ENCODE data around the gene ATG16L2.
"Not testable (repeated sequence)": the region's sequence is repeated elsewhere in the genome, so short reads cannot be mapped to it uniquely, and the experiment has no call there.

The ATG16L2 gene

DNA sequence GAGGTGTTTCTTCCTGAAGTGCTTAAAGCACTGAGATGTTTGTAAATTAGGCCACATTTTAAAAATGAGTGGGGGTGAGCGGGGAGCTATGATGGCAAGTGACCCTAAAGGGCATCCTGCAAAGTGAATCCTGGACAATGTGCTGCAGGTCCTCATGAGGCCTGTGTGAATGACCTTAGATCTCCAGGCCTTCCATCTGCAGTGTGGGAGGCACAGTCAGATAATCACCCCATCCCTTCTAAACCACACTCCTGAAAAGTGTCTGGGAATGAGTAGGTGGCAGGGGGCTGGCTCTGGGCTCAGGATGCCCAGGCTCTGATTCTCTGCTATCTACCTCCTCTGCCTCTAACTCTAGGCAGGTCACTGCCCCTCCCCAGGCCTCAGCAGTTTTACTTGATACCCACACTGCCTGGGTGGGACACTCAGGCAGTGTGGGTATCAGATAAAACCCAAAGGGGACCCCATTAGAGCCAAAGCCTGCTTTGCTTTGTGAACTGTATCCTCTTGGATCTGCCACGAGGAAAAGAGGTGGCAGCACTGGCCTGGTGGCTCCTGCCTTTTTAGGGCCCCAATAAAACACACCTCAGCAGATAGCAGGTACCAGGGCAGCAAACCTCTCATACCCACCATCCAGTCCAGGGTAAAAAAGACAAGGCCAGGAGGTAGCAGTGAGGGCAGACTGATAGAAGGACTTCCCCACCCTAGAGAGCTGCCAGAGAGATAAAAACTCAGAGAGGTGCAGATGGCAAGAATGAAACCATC is 30.9 kb upstream of the ATG16L2 start:
- TF ChIP-seq GATA1 (IDR thresholded peaks at IDR 0.05; ENCODE audit: low read depth, low read length) (no peak), POLR2A (IDR thresholded peaks at IDR 0.05; ENCODE audit: low read length) (no peak)
- no peak for DNase-seq

GRCh38 chr11:72784662-72785061 is 29.5 kb upstream of the ATG16L2 start:
- no peak for DNase-seq
- no peak for TF ChIP-seq POLR2A (IDR thresholded peaks at IDR 0.05; ENCODE audit: low read length)
- no peak for TF ChIP-seq GATA1 (IDR thresholded peaks at IDR 0.05; ENCODE audit: low read depth, low read length)

DNA sequence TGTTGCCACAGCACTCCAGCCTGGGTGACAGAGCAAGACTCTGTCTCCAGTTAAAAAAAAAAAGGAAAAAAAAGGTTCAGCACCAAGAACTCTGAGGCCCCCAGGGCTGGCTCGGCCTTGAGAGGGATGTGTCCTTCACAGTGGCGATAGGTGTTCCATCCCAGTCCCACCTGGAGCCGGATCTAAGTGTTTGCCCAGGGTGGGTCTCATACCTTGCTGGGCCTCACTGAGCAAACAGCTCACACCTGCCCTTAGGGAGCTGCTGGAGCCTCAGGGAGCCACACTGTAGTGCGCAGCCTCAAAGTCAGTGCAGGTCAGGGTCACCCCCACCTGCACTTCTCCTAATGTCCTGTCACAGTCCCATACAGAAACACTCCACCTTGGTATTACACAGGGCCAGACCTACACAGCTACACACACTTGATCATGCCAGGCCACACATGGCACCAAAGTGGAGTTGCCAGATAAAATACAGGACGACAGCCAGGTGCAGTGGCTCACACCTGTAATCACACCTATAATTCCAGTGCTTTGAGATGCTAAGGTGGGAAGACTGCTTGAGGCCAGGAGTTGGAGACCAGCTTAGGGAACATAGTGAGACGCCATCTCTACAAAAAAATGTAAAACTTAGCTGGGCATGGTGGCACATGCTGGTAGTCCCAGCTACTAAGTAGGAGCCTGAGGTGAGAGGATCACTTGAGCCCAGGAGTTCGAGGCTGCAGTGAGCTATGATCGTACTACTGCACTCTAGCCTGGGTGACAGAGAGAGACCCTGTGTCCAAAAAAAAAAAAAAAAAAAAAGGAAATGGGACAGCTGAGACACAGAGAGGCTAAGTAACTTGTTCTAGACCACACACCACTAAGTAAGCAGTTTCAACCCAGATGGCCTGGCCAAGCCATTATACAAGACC is 27.7 kb upstream of the ATG16L2 start:
- DNase-seq = no peak
- TF ChIP-seq GATA1 (IDR thresholded peaks at IDR 0.05; ENCODE audit: low read depth, low read length) (no peak), POLR2A (IDR thresholded peaks at IDR 0.05; ENCODE audit: low read length) (no peak)

DNA sequence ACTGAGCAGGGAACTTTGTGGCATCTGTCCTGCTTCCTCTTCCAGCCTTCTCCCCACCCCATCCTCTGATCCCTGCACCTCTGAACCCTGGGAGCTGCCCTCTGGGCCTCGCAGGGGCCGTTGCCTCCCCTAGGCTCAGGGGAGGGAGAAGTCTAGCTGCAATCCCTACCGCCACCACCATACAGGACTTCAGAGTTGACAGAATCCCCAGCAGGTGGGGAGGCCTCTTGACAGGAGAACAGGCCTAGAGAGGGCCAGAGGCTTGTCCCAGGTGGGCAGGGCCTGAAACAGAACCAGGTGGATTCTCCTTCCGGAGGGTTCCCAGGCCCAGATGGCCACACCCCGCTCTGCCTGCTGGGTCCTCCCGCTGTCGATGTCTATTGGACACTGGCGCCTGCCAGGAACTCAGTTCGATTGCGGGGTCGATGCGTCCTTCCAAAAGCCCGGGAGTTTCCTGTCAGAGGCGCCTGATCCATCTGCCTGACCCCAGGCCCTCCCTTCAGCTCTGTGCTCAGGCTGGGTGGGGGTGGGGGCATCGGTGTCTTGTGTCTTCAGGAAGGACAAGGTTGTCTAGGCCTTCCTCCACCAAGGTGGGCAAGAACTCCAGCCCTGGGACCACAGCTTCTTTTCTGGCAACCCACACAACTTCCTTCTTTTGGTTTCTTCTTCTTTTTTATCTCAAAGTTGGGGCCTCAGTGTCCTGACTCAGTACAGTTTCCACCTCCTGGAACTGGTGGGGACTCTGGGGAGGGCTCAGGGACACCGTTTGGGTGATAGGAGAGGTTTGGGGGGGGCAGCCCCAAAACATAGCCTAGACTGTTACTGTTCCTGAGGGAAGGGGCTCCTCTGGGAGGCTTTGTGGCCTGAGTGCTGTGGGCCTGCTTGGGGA is 26.8 kb upstream of the ATG16L2 start:
- peak; percentile 35 to 57 for DNase-seq
- TF ChIP-seq POLR2A (IDR thresholded peaks at IDR 0.05; ENCODE audit: low read length) (no peak), GATA1 (IDR thresholded peaks at IDR 0.05; ENCODE audit: low read depth, low read length) (no peak)

- DNase-seq = no peak
- TF ChIP-seq POLR2A (IDR thresholded peaks at IDR 0.05; ENCODE audit: low read length) (no peak), GATA1 (IDR thresholded peaks at IDR 0.05; ENCODE audit: low read depth, low read length) (no peak)
Observed at GRCh38 chr11:72788241-72788640, 26.0 kb upstream of the ATG16L2 start.

DNA sequence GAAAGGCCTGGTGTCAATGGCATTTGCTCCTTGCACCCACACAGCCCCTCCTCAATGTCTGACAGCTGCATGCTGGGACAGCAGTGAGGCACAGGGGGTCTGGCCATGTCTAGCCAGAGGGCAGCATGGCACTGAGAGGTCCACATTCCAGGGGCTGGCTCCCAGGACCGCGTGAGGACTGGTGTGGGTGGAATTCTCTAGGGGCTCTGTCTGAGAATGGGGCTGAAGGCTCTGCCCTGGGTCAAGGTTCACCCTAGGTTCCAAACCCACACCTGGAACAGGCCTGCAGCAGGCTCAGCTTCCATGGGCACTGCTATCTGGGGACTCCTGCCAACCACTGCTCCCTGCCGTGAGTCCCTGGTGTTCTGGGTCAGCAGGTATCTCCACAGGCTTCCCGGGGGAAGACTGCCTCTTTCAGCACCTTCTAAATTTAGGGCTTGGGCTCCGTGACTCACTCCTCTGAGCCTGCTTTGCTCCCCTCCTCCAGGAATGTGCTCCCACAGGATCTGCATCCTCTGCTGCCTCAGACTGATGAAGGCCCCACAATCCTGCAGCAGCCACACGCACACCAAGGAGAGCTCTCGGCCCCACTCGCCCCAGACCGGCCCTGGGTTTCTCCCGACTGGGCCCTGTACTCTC is 24.6 kb upstream of the ATG16L2 start:
- TF ChIP-seq GATA1 (IDR thresholded peaks at IDR 0.05; ENCODE audit: low read depth, low read length) (no peak), POLR2A (IDR thresholded peaks at IDR 0.05; ENCODE audit: low read length) (no peak)
- DNase-seq = no peak

DNA sequence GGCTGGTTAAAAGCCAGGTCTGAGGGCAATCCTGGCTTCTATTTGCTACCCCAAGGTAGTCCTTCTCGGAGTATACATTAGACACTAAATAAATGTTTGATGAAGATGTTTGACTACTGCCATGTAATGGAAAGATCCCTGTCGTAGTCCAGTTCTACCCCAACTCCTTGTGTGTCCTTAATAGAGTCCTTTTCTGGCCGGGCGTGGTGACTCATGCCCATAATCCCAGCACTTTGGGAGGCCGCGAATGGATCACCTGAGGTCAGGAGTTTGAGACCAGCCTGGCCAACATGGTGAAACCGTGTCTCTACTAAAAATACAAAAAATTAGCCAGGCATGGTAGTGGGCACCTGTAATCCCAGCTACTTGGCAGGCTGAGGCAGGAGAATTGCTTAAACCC is 23.0 kb upstream of the ATG16L2 start:
- not testable (repeated sequence) for DNase-seq

- DNase-seq = no peak
- no peak for TF ChIP-seq POLR2A (IDR thresholded peaks at IDR 0.05; ENCODE audit: low read length)
- no peak for TF ChIP-seq GATA1 (IDR thresholded peaks at IDR 0.05; ENCODE audit: low read depth, low read length)
Observed at GRCh38 chr11:72792437-72793021, 21.7 kb upstream of the ATG16L2 start.

GRCh38 chr11:72793076-72793424 is 21.2 kb upstream of the ATG16L2 start:
- no peak for DNase-seq
- TF ChIP-seq GATA1 (IDR thresholded peaks at IDR 0.05; ENCODE audit: low read depth, low read length) = no peak
- no peak for TF ChIP-seq POLR2A (IDR thresholded peaks at IDR 0.05; ENCODE audit: low read length)

GRCh38 chr11:72793425-72794367 is 20.5 kb upstream of the ATG16L2 start, which contains the start of gene STARD10:
STARD10 (minus strand) TSS chr11:72794047; CDS start chr11:72781181, 12,866 bp downstream.
- TF ChIP-seq POLR2A (IDR thresholded peaks at IDR 0.05; ENCODE audit: low read length) (peak; percentile 49), GATA1 (IDR thresholded peaks at IDR 0.05; ENCODE audit: low read depth, low read length) (no peak)
- peak; percentile 97 to 99 for DNase-seq

DNA sequence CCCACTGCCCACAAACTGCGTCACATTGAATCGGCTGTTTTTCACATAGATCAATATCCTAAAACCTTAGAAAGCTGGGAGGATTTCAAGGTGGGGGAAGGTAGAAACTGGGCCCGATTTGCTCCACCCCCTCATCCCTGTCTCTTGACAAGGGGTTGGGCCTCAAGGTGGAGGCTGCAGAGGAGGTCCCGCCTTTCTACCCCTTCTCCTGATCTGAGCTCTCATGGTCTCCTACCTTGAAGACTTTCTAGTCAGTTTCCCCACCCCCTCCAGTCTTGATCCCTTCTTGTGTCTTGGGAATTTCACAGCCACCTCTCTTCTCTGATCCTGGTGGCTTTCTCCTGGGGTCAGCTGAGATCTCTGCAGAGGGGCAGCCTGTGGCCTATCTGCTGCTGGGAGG is 15.8 kb upstream of the ATG16L2 start:
- no peak for DNase-seq
- TF ChIP-seq POLR2A (IDR thresholded peaks at IDR 0.05; ENCODE audit: low read length) (no peak), GATA1 (IDR thresholded peaks at IDR 0.05; ENCODE audit: low read depth, low read length) (no peak)

- no peak for DNase-seq
- TF ChIP-seq POLR2A (IDR thresholded peaks at IDR 0.05; ENCODE audit: low read length) = no peak
- TF ChIP-seq GATA1 (IDR thresholded peaks at IDR 0.05; ENCODE audit: low read depth, low read length) = no peak
Observed at GRCh38 chr11:72799441-72799840, 14.8 kb upstream of the ATG16L2 start.

Data from erythroblast (primary cell).